Ovary (tissue), 3 donors: ENCODE data around the gene N4BP3.

Source experiments
- CTCF ChIP-seq, 3 donors: fragments of 450-650 bp in 2 of 3; fragments of 200-600 bp in 1 of 3; IDR thresholded peaks; one replicate each; pipeline versions ENCODE4 v1.5.1 to v1.8.0; 2016 to 2022; ENCODE audit warnings: antibody characterized with exemption in 3 of 3, mild to moderate bottlenecking in 1 of 3
- POLR2A ChIP-seq: fragments of 450-650 bp; IDR thresholded peaks from one replicate; pipeline ENCODE4 v1.6.1; 2017; ENCODE audit warnings: antibody characterized with exemption, mild to moderate bottlenecking, moderate library complexity
- donor health status: DM: no; HTN: no; CAD: no.

- TF ChIP-seq CTCF (IDR thresholded peaks at IDR 0.05) (no peak), POLR2A (no peak)
These were observed 24.7 kb downstream of the N4BP3 start for GRCh38 chr5:178137991-178138390.
